Measurements from ENCODE around the gene OR6C70. TPM values are rescaled to one million over a fixed set of nuclear protein-coding genes. Genes with fewer than 3 reads are reported as not detected.
"Not testable (repeated sequence)": the region's sequence is repeated elsewhere in the genome, so short reads cannot be mapped to it uniquely, and the experiment has no call there.

The OR6C70 gene
- total RNA-seq, 2 donors from 2014 or later: not detected

- whole genome bisulfite sequencing: 45% methylated on average over 2 of the region's 2 CpGs
- no peak for TF ChIP-seq CTCF (IDR thresholded peaks at IDR 0.05)
- TF ChIP-seq POLR2AphosphoS5 (IDR thresholded peaks at IDR 0.05): no peak
- TF ChIP-seq POLR2A (IDR thresholded peaks at IDR 0.05): no peak
- Histone ChIP-seq H3K4me3 (no peak overlapping the region), H3K4me1 (replicated peaks) (no peaks in the 10 kb centered on the region), H3K27me3 (replicated peaks; ENCODE audit: insufficient read depth) (no peaks in the 10 kb centered on the region), H3K36me3 (no peaks in the 10 kb centered on the region), H3K27ac (no peak overlapping the region), H3K9me3 (no peaks in the 10 kb centered on the region)
- intact Hi-C loops (cut with DNase I): no loop called here
- DNase-seq (ENCODE audit: low spot score): no peak
Measured at GRCh38 chr12:55469291-55469690, 647 bp downstream of the OR6C70 start.

GRCh38 chr12:55467836-55468235 lies 2.1 kb downstream of the OR6C70 start:
- no peak for TF ChIP-seq CTCF (IDR thresholded peaks at IDR 0.05)
- no peak for TF ChIP-seq POLR2AphosphoS5 (IDR thresholded peaks at IDR 0.05)
- TF ChIP-seq POLR2A (IDR thresholded peaks at IDR 0.05): no peak
- no peak for DNase-seq (ENCODE audit: low spot score)
- no peaks in the 10 kb centered on the region for H3K36me3 ChIP-seq
- intact Hi-C loops (cut with DNase I): no loop called here
- no peaks in the 10 kb centered on the region for H3K4me1 ChIP-seq (replicated peaks)
- no peak overlapping the region for H3K4me3 ChIP-seq
- H3K9me3 ChIP-seq: no peaks in the 10 kb centered on the region
- H3K27me3 ChIP-seq (replicated peaks; ENCODE audit: insufficient read depth): no peaks in the 10 kb centered on the region
- WGBS: 41% methylated on average over 2 of the region's 2 CpGs
- H3K27ac ChIP-seq: no peak overlapping the region

GRCh38 chr12:55464926-55465325 lies 5.0 kb downstream of the OR6C70 start:
- H3K9me3 ChIP-seq; intact Hi-C loops (cut with DNase I); H3K27ac ChIP-seq; DNase-seq (ENCODE audit: low spot score); H3K36me3 ChIP-seq; H3K4me1 ChIP-seq (replicated peaks); H3K27me3 ChIP-seq (replicated peaks; ENCODE audit: insufficient read depth); H3K4me3 ChIP-seq: not testable (repeated sequence)
- 92% methylated on average over 1 of the region's 1 CpG for WGBS

GRCh38 chr12:55448825-55449224 lies 21.1 kb downstream of the OR6C70 start:
- H3K9me3 ChIP-seq: no peaks in the 10 kb centered on the region
- no peak for TF ChIP-seq POLR2AphosphoS5 (IDR thresholded peaks at IDR 0.05)
- no peak for TF ChIP-seq CTCF (IDR thresholded peaks at IDR 0.05)
- TF ChIP-seq POLR2A (IDR thresholded peaks at IDR 0.05): no peak
- no peak overlapping the region for H3K27ac ChIP-seq
- intact Hi-C loops (cut with DNase I): no loop called here
- H3K4me1 ChIP-seq (replicated peaks): no peaks in the 10 kb centered on the region
- no peak overlapping the region for H3K4me3 ChIP-seq
- H3K27me3 ChIP-seq (replicated peaks; ENCODE audit: insufficient read depth): no peaks in the 10 kb centered on the region
- DNase-seq (ENCODE audit: low spot score): no peak
- H3K36me3 ChIP-seq: no peaks in the 10 kb centered on the region

- H3K4me3 ChIP-seq: no peak overlapping the region
- H3K9me3 ChIP-seq: no peaks in the 10 kb centered on the region
- intact Hi-C loops (cut with DNase I): no loop called here
- no peak overlapping the region for H3K27ac ChIP-seq
- H3K4me1 ChIP-seq (replicated peaks): no peaks in the 10 kb centered on the region
- H3K27me3 ChIP-seq (replicated peaks; ENCODE audit: insufficient read depth): no peaks in the 10 kb centered on the region
- no peak for TF ChIP-seq CTCF (IDR thresholded peaks at IDR 0.05)
- TF ChIP-seq POLR2AphosphoS5 (IDR thresholded peaks at IDR 0.05): no peak
- no peak for TF ChIP-seq POLR2A (IDR thresholded peaks at IDR 0.05)
- 79% methylated on average over 5 of the region's 5 CpGs for WGBS
- no peak for DNase-seq (ENCODE audit: low spot score)
- H3K36me3 ChIP-seq: no peaks in the 10 kb centered on the region
Measured at GRCh38 chr12:55446326-55446725, 23.6 kb downstream of the OR6C70 start.

All from prostate gland (tissue), 2 donors.